D721Med (cell line): ENCODE results near the gene COLEC12.

ENCODE experiments used
- DNase-seq: peaks from one replicate; pipeline ENCODE4 v3.0.0; 2011; ENCODE audit warnings: low spot score; ENCODE audit not compliant: insufficient read length
- FAIRE-seq: peaks from 2 replicates; lab custom pipeline; 2011; peaks lifted over from hg19 to GRCh38; lab: Jason Lieb, UNC
- CTCF ChIP-seq: IDR thresholded peaks from 2 replicates; pipeline ENCODE4 v1.5.1; 2012; ENCODE audit warnings: mild to moderate bottlenecking, control low read depth; ENCODE audit not compliant: insufficient read depth; ENCODE audit errors: missing control alignments

COLEC12 gene

DNA sequence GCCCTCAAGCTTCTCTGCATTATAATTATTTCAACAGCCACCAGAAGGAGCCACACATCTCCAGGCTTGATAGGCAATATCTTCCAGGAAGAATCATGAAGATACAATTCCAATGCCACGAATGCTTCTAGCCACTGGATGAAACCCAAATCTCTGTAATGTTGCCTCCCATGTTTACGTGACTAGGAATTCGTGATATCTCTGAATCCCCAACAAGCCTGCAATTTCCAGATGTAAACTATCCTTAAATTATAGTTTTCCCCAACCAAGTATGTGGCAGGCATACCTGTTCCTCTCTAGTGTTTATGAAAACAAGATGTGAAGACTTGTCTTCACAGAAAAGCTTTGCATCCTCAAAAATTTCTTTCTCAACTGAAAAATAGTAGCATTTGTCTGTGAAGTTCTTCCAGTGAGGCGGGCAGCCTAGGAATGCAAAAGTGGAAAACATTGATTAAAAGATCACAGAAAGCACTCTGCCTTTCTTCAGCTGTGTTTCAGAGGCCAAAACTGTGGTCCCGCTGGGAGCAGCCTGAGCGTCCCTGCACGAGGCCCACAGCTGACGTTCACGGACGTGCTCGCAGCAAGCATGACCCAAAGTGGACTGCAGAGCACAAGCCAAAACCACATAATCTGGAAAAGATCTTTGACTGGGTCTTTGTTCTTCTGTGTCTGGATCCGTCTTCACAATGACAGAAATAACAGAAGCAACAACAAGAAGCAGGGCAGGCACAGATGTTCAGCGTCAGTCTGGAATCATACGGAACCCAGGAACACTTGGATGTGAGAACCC, 167.6 kb downstream of the COLEC12 start:
- FAIRE-seq (no peak), DNase-seq (no peak)
- no peak for TF ChIP-seq CTCF

GRCh38 chr18:332007-332406, 168.5 kb downstream of the COLEC12 start:
- FAIRE-seq (no peak), DNase-seq (no peak)
- TF ChIP-seq CTCF: no peak

GRCh38 chr18:331221-331821, 169.2 kb downstream of the COLEC12 start:
- DNase-seq (no peak), FAIRE-seq (no peak)
- TF ChIP-seq CTCF: no peak

GRCh38 chr18:328928-329327, 171.6 kb downstream of the COLEC12 start:
- no peak for DNase-seq
- FAIRE-seq: no peak
- TF ChIP-seq CTCF: no peak

DNA sequence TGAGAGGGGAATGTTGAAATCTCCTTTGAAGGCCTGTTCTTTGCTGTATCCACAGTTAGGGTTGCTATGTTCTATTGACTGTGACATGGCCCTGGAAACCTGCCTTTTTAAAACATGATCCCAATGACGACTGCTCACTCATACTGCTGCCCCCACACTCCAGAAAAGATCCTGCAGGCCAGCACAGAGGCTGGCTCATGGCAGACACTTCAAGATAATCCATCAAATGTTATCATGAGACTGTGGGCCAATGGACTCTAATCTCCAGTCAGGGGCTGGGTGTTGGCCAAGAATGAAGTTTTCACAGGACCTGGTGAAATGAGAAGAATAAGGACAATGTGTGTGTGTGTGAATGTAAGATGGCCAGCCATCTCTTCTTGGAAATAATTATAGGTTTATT, 173.7 kb downstream of the COLEC12 start:
- DNase-seq: no peak
- no peak for TF ChIP-seq CTCF
- no peak for FAIRE-seq

- FAIRE-seq (no peak), DNase-seq (no peak)
- TF ChIP-seq CTCF: no peak
These were observed 177.3 kb downstream of the COLEC12 start for GRCh38 chr18:323253-323622.

GRCh38 chr18:321865-322467, 178.5 kb downstream of the COLEC12 start:
- FAIRE-seq: no peak

More at GRCh38 chr18:321865-322467, 178.5 kb downstream of the COLEC12 start:
- DNase-seq: no peak
- no peak for TF ChIP-seq CTCF
